Activated naive CD4-positive, alpha-beta T cell treated with Interleukin-2 at 50 U/mL for 16 hours (primary cell): ENCODE data around the gene MYCBP2.
"Not testable (repeated sequence)": the region's sequence is repeated elsewhere in the genome, so short reads cannot be mapped to it uniquely, and the experiment has no call there.

Experiments used
- DNase-seq: peaks from one replicate; pipeline ENCODE4 v3.0.0-alpha.2; 2020

The MYCBP2 gene

DNA sequence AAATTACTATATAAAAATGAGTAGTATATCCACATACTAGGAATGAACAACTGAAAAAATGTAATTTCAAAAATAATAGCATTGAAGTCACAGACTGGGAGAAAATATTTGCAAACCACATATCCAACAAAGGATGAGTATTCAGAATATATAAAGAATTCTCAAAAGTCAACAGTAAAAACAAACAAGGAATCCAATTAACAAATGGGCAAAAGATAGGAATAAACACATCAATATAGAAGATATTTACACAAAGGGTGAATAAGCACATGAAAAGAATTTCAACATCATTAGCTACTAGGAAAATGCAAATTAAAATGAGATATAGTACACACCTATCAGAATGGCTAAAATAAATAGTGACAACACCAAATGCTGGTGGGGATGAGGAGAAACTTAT is 37.0 kb downstream of the MYCBP2 start:
- no peak for DNase-seq

DNA sequence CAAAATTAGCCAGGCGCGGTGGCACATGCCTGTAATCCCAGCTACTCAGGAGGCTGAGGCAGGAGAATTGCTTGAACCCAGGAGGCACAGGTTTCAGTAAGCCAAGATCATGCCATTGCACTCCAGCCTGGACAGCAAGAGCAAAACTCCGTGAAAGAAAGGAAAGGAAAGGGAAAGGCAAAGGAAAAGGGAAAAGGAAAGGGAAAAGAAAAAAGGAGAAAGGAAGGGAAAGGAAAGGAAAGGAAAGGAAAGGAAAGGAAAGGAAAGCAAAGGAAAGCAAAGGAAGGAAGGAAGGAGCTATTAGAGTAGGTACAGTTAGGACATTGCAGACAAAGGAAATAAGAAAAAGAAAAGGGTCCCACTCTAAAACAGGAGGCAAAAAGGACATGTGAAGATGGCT is 41.3 kb downstream of the MYCBP2 start:
- not testable (repeated sequence) for DNase-seq

DNA sequence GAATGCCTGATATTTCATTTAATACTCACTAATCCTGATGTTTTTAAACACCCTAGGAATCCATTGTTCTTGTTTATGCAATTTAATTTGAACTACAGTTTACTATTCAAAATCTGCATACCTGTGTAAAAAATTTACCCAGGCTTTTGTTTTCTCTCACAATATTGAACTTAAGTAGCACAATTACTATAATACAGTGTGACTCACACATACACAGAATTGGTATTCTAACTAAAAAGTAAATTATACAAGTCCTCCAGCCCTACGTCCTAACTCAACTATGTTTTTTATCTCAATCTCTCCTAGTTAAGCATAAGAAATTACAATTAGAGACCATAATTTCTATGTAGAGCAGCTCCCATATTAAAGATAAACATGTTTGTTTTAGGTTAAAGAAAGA is 41.8 kb downstream of the MYCBP2 start:
- no peak for DNase-seq

DNA sequence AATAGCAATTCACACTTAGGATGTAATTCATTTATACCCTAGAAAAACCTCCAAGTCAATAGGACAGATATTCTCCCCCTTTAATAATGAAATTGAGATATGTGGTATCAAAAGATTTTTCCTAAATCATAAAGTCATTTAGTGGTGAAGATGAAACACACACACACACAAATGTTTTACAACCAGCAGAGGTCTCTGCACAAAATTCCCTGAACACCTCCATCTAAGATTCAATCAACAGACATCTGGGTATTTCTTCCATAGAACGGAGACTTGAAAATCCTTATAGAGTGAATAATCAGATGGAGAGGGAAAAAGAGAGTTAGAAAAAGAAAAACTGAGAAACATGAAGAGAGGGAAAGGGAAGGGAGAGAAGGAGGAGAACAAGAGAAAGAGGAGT is 52.8 kb downstream of the MYCBP2 start:
- DNase-seq = no peak

DNA sequence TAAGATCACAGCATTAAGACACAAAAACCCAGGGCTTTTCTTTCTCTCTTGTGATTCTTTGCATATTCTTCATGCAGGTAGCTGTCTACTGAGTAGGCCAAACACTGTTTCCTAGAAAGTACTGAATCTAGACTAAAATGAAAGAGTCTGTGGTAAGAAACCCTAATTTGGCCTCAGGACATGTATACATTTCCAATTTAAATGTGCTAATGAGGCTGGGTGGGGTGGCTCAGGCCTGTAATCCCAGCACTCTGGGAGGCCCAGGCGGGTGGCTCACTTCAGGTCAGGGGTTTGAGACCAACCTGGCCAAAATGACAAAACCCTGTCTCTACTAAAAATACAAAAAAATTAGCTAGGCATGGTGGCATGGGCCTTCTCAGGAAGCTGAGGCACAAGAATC is 57.8 kb downstream of the MYCBP2 start:
- DNase-seq = no peak

DNA sequence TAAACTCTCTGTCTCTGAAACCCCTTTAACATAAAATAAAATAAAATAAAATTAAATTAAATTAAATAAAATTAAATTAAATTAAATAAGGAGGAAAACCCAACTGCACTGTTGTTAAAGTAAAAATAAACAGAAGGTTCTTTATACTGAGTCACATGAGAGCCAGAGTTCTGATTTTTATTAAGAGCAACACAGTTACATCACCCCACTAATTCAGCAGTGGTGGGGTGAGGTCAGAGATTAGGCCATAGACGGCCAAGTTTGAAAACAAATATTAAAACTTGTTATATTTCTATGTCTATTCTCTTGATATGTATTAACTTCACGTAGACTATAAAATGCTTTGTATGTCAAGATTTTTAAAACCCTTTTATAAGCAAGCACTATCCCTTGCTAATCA is 59.5 kb downstream of the MYCBP2 start:
- no peak for DNase-seq

DNA sequence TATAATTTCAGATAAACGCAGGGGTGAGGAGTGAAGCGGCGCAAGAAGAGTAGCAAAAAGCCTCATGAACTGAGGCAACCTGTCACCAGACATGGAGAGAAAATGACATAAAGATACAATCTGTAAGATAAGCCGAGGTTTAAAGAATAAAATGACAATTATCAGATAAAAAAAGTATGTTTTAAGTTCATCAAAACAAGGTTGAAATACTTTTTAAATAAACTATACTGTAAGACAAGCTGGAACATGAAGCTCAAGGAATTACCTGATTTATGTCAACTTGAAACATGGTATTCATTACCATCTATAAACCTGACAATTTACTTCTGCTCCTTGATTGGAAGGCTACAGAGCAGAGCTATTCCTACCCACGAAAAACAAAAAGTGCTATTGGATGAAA is 61.6 kb downstream of the MYCBP2 start:
- no peak for DNase-seq

DNA sequence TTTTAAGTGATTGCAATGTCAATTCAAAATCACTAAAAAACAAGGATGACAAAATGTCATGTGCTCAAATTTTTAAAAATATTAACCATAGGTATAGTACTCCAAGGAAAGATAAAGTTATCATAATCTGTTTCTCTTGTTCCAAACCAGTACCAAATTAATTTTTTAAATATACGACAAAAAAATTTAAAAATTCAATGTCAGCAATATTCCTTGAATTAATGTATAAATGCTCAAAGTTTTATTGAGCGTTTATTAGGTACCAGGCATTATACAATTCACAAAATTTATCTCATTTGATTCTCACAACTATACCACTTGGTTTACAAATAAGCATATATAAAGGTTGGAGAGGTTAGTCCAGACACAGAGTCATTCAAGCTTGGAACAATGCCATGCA is 64.7 kb downstream of the MYCBP2 start:
- DNase-seq = no peak

DNA sequence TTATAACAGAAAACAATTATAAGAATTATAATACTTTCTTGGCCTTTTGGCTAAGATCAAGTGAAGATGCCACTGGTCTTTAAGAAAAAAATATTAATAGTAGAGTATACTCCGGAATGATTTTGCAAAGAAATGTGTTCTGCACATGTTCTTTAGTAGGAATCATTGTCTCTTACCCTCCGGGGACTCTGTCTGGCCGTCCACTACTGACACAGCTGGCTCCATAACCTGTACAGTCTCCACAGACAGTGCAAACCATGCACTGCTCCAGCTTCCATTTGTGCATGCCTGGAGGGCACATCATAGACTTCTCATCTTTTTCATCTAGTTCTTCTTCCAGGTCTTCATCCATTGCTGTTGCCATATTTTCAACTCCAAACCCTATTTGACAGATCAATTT is 75.9 kb downstream of the MYCBP2 start:
- no peak for DNase-seq

DNA sequence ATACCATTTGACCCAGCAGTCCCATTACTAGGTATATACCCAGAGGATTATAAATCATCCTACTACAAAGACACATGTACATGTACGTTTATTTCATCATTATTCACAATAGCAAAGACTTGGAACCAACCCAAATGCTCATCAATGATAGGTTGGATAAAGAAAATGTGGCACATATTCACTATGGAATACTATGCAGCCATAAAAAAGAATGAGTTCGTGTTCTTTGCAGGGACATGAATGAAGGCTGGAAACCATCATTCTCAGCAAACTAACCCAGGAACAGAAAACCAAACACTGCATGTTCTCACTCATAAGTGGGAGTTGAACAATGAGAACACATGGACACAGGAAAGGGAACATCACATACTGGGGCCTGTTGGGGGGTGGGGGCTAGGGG is 81.7 kb downstream of the MYCBP2 start:
- DNase-seq = not testable (repeated sequence)

DNA sequence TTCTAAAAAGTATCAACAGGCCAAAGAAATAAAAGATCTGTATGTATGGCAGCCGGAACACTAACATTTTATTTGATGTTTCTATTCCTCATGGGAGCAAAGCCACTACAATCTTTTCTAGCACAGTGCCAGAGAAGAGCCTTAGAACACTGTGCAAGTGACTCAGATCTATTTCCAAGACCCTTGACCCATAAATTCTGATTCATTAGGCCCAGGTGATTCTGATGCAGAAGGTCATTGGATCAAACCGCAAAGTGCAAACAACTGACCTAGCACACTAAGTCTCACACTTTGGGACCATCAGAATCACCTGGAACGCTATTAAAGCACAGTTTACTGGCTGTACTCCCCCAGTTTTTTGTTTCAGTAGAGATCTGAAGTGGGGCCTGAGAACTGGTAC is 87.6 kb downstream of the MYCBP2 start:
- DNase-seq = no peak

DNA sequence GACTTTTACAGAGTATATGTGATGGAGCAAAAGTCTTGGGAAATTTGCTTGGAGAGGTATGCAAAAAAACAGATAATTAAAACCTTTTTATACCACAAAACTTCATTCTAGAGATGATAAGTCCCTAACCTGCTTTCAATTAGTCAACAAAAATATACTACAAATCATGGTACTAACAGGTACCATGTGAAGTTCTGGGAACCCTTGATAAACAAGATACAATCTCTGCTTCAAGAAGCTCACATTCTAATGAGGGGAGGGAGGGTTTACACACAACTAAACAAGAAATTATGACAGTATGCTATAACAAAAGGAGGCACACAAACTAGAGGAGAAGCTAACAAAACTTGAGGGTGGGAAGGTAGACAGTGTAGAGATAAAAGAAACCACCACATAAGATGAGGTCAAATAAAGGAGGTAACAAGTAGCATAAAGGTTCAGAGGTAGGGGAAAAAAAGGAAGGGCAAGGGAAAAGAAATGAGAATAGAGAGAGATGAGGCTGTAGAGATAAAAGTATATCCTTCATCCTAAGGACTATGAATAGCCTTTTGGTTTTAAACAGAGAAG is 91.4 kb downstream of the MYCBP2 start:
- no peak for DNase-seq

DNA sequence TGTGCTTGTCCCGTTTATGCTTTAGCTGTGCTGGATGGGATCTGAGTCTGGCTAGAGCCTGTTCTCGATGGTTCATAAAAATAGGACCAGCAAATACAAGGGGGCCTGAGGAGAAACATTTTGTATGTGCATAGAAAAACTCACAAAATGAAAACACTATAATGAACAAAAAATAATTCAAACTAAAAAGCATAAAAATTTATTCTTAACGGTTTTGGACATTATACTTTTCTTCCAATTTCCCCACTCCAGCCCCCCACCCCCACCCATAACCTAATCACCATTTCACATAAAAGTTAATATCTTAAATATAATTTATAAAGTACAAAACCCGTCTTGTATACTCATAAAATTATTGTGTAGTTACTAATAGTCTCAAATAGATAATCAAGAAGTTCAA is 93.7 kb downstream of the MYCBP2 start:
- no peak for DNase-seq

DNA sequence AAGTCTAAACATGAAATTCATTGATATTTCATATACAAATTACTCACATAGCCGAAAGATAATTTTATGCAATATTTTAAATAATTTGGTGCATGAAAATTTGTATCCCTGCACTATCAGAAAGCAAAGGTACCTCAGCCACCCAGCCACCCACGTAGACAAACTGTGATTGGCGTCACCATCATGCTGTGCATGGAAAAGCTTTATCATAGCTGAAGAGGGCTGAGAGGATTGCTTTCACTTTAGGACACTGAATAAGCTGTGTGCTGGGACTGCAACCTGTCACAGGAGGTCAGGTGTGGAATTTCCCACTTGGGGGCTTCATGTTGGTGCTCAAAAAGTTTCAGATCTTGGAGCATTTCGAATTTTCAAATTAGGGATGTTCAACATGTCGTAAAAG is 96.3 kb downstream of the MYCBP2 start:
- DNase-seq = peak; percentile 10

DNA sequence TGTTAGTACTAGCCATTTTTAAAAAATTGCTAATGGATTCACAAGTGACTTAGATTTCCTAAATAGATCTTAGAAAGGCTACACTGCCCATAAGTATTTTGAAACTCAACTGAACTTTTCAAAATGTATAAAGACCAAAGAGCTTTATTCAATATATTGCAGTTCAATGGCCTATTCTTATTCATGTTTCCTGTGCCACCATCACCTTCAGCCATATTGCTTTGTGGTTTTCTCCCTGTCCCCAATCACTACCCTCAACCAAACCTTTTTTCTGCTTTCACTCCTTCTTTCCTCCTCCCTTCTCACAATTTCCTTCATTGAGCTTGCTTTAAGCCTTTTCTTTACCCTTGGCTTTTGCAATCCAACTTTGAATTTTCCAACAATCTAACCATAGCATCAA is 100.9 kb downstream of the MYCBP2 start:
- DNase-seq = no peak

DNA sequence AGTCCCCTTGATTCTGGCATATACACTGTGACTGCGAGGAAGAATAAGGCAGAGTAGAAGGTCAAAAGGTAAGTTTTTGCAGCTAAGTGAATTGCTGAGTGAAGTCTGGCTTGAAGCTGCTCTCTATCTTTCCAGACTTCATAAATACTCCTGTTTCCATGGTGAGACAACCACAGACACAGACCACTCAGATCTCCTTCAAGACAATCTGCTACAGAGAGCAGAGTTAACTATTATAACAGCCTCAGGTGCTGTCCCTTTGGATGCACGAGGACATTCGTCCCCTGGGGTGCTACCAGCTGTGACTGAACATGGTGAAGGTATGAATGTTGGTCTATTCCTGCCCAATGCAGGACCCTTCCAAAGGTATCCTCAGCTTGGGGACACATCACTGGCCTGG is 104.0 kb downstream of the MYCBP2 start:
- no peak for DNase-seq

DNA sequence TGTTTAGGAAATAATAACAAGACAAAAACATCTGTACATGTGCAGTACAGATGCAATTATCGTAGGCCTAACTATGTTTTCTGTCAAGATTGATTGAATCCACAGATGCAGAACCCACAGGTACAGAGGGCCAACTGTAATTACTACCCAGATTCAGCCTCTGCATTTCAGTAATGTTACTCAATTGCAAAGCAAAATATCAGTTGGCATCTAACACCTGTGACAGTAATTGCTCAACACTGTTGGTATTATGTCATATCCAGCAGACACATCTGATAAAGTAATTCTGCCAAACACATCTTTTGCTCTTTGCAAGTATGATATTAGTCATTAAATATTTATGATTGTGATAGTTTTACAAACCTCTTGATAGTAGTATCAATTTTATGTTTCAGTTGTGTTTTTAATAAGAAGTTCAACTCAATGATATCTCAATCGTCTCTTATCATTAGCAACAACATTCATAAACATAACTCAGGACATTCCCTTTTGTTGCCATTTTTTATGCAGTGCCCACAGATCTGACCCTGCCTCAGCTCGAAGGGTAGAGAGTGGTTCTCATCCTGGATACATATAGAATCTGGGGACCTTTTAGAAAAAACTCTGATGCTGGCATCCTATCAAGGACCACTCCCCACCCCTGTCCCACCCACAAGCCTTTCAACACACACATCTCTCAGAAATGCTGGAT is 104.7 kb downstream of the MYCBP2 start:
- DNase-seq = no peak

DNA sequence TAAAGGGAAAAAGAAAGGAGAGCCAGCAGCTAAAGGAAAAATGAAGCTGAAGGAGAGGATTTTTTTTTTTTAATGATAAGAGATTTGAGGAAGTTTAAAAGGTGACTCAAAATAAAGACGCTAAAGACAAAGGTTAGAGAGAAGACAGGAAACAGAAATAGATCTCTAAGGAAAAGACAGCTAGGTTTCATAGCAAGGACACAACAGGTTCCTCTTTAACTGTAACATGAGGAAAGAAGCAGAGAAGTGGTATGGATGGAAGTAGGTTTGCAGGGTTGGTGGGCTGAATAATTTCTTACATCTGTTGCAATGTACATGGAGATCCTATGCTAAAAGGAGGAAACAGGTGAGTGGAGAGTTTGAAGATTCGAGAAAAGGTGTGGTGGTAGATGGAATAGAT is 107.5 kb downstream of the MYCBP2 start:
- no peak for DNase-seq

DNA sequence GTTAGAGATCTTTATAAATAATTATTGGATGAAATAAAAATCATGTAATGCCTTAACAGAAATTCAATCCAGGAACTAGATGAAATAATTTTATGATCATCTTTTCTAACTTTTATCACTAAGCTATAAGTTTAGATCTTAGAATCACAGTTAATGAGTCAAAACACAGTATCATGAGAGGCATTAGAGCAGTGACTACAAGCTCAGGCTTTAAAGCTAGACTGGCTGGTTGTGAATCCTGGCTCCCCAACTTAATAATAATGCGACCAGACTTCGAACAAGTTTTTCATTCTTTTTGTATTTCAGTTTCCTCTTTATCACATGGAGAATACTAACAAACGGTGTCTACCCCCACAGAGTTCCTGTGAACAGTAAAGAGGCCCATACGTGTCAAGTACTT is 108.6 kb downstream of the MYCBP2 start:
- DNase-seq = no peak

DNA sequence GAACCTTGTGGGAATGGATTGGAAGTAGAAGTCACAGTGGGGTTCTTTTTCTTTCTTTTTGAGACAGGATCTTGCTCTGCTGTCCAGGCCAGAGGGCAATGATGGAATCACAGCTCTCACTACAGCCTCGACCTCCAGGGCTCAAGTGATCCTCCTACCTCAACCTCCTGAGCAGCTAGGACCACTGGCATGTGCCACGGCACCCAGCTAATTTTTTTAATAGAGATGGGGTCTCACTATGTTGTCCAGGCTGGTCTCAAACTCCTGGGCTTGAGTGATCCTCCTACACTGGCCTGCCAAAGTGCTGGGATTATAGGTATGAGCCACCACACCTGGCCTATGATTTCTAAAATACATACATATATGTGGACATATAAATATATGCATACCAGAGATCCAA is 111.4 kb downstream of the MYCBP2 start:
- DNase-seq = no peak

DNA sequence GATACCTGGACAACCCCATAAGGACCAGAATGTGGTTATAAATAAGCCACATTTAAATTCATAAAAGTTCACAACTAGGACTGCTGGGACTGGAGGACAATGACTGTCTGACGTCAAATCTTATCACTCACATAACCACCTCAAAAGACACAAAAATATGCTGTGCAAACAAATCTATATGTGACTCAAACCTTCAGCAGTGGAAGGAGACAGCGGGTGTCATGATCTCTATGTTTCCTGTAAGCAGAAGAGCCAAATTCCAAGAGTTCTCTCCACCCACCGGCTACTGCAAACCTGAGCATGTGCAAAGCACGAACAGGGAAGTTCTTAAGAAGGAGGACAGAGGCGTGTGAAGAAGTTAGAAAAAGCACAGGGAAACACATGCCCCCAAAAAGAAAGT is 113.2 kb downstream of the MYCBP2 start:
- no peak for DNase-seq

DNA sequence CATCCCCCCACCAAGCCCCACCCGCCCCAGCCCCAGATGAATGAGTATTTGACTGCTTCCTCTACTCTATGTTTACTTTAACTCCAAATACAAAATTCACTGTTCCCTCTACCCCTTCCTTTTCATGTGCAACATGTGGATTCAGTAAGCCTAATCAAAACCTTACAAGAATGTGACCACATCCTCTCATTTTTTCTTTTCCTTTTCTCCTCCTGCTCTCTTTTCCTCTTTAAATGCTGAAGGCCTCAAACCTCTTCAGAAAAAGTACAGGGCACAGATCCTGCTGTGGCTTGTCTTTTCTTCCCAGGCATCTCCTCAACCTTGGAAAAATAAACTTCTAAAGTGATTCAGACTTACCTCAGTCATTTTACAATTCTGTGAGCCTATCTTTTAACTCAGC is 119.0 kb downstream of the MYCBP2 start:
- no peak for DNase-seq

DNA sequence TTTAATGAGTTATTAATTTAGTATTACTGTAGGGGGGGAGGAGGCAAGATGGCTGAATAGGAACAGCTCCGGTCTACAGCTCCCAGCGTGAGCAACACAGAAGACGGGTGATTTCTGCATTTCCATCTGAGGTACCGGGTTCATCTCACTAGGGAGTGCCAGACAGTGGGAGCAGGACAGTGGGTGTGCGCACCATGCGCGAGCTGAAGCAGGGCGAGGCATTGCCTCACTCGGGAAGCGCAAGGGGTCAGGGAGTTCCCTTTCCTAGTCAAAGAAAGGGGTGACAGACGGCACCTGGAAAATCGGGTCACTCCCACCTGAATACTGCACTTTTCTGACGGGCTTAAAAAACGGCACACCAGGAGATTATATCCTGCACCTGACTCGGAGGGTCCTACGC is 127.9 kb downstream of the MYCBP2 start:
- not testable (repeated sequence) for DNase-seq

DNA sequence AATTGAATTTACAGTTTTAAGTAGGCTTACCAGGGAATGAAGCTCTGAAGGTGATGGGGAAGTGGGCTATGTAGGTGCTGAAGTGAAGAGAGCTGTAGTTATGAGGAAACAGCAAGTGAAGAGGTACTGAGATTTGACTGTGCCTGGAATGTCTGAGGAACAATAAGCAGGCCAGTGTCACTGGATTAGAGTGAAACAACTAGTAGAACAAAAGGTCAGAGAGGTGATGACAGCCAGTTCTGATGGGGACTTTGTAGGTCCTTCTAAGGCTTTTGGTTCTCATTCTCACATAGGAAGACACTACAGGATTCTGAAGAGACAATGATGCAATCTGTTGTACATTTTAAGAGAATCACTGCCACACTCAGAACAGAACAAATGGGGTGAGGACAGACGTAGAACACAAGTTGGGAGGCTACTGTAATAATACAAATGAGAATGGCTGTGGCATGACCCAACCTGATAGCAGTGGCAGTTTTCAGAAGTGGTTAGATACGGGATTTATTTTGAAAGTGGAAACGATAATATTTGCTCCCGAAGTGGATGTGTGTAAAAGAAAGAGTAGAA is 130.8 kb downstream of the MYCBP2 start:
- no peak for DNase-seq

DNA sequence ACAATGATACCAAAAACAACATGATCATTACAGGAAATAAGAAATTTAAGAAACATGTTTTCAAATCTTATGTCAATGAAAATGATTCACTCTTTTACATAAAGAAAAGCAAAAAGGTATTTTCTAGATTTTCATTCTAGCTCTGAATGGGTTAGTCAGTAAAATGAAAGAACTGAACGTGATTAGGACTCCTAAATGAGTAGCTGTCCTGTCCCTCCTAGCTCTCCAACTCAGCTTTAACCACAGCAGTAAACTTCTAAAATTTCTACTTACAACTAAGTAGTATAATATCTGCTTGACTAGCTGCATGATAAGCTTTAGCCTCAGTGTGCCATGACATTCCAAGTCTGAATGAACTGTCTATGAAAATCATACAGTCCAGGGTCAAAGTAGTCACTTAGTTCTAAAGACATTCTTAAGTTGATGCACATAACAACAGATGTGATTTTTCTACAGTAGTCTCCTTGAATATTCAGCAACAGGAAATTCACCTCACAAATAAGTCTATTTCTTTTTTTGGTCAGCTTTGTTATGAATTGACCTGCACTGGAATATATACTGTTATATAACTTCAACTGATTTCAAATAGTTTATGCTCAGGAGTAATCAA is 136.4 kb downstream of the MYCBP2 start:
- no peak for DNase-seq
